ENCODE data around the gene SDF2.

DNA sequence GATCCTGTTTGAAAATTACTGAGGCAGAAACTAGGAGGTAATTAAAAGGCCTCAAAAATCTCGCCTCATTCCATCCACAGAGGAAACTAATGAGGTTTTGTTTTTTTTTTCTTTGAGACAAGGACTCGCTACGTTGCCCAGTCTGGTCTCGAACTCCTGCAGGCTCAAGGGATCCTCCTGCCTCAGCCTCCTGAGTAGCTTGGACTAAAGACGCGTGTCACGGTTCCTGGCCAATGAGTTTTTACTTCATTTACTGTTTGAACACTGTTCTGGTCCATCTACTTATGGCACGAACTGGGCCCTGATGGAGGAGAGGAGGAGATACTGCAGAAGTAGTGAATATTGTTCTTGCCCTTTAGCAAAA, 16.1 kb downstream of the SDF2 start:
- TF ChIP-seq EZH2phosphoT487 (conservative IDR thresholded peaks at IDR 0.05; ENCODE audit: low read length): no peak
- TF ChIP-seq, protein P1, sequence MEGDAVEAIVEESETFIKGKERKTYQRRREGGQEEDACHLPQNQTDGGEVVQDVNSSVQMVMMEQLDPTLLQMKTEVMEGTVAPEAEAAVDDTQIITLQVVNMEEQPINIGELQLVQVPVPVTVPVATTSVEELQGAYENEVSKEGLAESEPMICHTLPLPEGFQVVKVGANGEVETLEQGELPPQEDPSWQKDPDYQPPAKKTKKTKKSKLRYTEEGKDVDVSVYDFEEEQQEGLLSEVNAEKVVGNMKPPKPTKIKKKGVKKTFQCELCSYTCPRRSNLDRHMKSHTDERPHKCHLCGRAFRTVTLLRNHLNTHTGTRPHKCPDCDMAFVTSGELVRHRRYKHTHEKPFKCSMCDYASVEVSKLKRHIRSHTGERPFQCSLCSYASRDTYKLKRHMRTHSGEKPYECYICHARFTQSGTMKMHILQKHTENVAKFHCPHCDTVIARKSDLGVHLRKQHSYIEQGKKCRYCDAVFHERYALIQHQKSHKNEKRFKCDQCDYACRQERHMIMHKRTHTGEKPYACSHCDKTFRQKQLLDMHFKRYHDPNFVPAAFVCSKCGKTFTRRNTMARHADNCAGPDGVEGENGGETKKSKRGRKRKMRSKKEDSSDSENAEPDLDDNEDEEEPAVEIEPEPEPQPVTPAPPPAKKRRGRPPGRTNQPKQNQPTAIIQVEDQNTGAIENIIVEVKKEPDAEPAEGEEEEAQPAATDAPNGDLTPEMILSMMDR (IDR thresholded peaks at IDR 0.05; ENCODE audit: insufficient read depth, low read length, poor library complexity, severe bottlenecking): no peak

All from SU-DHL-6 (cell line).